GM19193 (cell line): ENCODE data around the gene IGLL1.

Experiments
- POLR2A ChIP-seq: IDR thresholded peaks from 4 replicates; pipeline ENCODE4 v1.6.1; 2011; ENCODE audit not compliant: insufficient read depth, insufficient read length; ENCODE audit errors: extremely low read depth

IGLL1 gene

DNA sequence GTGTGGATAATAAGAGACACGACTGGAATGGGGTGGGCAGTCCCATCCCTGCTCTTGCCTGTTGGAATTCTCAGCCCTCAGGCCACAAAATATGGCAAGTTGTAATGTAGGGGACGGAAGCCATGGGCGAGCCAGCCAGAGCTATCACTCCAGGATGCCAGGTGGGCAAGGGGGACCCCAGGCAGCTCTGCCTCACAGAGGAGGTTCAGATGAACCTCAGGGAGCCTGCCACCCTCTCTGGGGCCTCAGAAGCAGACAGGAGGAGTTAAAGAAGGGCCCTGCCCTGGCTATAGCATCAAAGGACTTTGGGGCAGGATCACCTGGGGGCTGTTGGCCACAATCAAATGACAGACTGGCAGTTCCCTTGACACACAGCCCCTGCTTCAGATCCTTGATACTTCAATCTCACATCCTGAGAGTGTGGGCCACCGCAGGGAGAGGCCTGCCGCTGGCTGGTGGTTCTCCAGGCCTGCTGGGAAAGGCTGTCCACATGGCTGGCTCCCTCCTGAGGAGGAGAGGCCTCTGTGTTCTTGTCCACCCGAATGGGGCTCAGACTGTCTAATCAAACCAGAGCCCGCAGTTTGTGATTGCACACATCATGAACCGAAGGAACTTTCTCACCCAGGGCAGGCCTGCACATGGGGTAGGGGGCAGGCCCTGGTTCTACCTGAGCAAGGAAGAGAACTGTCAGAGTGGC is 31.4 kb downstream of the IGLL1 start:
- TF ChIP-seq POLR2A = no peak

- TF ChIP-seq POLR2A = no peak
Observed at GRCh38 chr22:23547818-23548500, 32.1 kb downstream of the IGLL1 start.

DNA sequence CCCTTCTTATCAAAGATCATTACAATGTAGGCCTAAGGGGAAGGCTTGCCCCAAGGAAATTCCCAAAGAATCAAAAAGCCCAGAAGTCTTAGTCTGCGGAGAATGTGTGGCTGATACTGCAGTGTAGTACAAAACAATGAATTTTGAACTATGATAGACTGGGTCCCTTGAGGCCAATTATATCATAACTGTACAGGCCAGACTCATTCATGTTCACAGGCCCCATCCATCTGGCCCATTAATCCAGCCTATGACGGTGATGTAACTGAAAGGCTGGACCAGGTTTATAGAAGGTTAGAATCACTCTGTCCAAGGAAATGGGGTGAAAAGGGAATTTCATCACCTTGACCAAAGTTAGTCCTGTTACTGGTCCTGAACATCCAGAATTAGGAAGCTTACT is 35.2 kb downstream of the IGLL1 start:
- no peak for TF ChIP-seq POLR2A

DNA sequence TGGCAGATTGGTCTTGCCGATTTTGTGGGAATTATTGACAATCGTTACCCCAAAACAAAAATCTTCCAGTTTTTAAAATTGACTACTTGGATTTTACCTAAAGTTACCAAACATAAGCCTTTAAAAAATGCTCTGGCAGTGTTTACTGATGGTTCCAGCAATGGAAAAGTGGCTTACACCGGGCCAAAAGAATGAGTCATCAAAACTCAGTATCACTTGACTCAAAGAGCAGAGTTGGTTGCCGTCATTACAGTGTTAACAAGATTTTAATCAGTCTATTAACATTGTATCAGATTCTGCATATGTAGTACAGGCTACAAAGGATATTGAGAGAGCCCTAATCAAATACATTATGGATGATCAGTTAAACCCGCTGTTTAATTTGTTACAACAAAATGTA is 37.2 kb downstream of the IGLL1 start:
- TF ChIP-seq POLR2A = no peak

GRCh38 chr22:23539135-23539838 is 40.8 kb downstream of the IGLL1 start:
- TF ChIP-seq POLR2A = no peak

DNA sequence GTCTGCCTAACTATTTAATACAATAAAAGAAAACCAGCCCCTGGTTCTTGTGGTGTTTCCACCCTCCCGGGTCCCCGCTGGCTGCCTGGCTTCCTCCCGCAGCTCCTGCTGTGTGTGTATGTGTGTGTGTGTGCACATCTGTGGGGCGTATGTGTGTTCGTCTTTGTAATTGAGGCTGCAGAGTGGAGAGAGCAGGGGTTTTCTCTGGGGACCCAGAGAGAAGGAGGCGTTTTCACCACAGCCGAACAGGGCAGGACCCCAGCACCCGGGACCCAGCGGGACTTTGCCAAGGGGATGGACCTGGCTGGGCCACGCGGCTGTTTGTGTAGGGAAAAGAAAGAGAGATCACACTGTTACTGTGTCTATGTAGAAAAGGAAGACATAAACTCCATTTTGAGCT is 42.7 kb downstream of the IGLL1 start:
- no peak for TF ChIP-seq POLR2A

DNA sequence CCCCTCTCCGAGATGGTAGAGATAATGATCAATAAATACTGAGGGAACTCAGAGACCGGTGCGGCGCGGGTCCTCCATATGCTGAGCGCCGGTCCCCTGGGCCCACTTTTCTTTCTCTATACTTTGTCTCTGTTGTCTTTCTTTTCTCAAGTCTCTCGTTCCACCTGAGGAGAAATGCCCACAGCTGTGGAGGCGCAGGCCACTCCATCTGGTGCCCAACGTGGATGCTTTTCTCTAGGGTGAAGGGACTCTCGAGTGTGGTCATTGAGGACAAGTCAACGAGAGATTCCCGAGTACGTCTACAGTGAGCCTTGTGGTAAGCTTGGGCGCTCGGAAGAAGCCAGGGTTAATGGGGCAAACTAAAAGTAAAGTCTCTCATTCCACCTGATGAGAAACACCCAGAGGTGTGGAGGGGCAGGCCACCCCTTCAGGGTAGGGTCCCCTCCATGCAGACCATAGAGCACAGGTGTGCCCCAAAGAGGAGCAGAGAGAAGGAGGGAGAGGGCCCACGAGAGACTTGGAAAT is 43.2 kb downstream of the IGLL1 start:
- no peak for TF ChIP-seq POLR2A

DNA sequence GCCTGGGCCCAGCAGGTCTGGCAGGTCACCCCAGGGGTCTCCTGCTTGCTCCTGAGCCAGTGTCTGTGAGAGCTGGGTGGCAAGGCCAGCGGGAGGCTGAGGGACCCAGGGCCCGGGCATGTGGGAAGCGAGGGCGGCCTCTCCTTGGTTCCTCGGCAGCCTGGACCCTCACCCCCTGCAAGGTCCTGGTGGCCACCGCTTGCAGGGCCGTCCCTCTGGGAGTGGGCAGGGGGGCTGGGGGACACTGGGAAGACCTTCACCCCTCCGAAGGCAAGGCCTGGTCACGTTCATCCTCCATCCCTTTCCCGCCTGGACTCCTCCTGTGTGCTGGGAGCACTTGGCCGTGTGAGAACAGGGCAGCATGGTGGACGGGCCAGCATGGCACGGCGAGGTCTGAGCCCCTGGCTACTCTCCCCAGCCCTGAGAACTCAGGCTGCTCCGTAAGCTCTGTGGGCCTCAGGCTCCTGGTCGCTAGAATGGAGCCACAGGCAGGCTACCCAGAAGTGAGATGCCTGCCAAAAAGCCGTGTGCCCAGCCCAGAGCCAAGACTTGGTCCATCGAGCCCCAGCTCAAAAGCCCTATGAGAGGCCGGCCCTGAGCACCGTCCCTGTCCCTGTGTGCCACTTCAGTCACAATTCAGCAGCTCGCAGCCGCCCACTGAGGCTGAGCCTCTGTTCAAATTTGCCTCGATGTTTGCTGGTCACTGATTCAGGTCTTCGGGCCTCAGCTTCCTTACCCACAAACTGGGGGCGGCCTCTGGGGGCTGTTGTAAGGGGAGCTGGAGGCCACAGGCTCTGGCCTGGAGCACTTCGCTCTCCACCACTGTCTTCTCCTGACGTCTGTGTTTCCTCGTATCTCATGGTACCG is 45.0 kb downstream of the IGLL1 start:
- no peak for TF ChIP-seq POLR2A

DNA sequence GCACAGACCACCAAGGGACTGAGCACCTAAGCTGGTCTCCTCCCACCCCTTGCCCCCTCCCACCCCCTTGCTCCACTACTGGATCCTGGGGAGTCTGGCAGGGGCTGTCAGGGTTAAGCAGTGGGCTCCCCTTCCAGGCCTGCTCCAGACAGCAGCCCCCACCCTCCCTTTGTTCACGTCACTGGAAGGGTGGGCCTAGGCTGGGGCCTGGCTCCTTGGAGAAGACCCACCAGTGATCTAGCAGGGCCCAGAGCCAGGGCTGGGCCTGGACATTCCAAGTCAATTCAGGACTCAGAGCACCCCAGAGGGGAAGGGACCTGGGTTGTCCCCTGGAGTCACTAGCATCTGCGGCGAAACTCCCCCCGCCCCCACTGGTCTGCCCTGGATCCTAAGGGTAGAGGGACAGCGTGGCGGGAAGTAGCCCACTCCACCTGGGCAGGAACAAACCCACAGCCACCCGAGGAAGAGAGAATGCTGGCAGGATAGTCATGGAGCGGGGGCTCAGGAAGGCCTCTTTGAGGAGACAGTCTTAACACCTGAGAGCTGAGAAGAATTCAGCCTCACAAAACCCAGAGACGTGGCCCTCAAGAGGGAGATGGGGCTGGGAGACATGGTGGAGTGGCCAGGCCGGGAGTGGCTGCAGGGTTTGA is 45.8 kb downstream of the IGLL1 start:
- no peak for TF ChIP-seq POLR2A

DNA sequence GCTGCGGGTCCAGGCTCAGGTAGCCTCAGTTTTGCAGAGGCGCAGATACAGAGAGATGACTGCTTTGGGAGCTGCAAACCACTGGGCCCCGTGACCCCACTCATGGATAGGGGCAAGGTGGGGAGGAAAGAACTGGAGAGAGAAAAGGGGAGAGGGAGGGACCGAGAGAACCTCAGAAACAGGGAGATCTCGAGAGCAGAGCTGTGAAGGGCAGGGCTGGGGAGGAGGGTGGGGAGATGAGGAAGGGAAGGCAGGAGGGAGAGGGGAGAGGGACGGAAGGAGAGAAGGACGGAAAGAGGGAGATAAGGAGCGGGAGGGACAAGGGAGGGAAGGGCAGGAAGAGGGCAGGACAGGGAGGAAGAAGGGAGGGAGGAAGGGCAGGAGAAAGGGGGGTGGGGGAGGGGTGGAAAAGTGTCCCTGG is 46.3 kb downstream of the IGLL1 start:
- no peak for TF ChIP-seq POLR2A

DNA sequence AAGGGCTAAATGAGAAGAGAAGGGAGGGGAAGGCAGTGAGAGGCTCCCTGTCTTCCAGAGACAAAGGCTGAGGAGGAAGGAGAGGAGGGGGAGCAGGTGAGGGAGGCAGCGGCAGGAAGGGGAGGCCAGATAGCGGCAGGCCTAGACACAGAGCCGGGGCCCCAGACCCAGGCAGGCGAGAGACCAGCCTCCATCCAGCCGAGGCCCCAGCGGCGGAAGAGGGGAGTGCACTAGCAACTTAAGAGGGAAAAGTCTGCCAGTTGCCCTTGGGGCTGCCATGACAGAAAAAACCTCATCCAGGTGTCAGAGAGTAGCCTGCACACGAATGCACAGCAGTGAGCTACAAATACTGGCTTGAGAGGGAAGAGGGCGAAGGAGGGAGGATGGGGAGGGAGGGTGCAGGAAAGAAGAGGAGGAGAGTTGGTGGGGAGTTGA is 46.7 kb downstream of the IGLL1 start:
- no peak for TF ChIP-seq POLR2A

GRCh38 chr22:23532731-23533130 is 47.4 kb downstream of the IGLL1 start:
- no peak for TF ChIP-seq POLR2A

- no peak for TF ChIP-seq POLR2A
Observed at GRCh38 chr22:23531966-23532705, 48.0 kb downstream of the IGLL1 start.
